T47D (cell line): ENCODE data around the gene PRRG4.
"Not testable (repeated sequence)": the region's sequence is repeated elsewhere in the genome, so short reads cannot be mapped to it uniquely, and the experiment has no call there.

ENCODE experiments used
- DNase-seq, 2 experiments: peaks; one replicate each; pipeline versions ENCODE4 v3.0.0 to v3.0.0-alpha.2; 2011 to 2012; ENCODE audit warnings: low read depth in 1 of 2, low spot score in 1 of 2
- JUND ChIP-seq: IDR thresholded peaks from 2 replicates; pipeline ENCODE4 v1.6.1; 2012; ENCODE audit warnings: low read depth
- in situ Hi-C: cut with HindIII; loops from 2 replicates; pipeline ENCODE4 v1.10.0; 2016; ENCODE audit warnings: low sequenced_read_pairs, low pct_unique_long_range_greater_than_20kb

Gene PRRG4

DNA sequence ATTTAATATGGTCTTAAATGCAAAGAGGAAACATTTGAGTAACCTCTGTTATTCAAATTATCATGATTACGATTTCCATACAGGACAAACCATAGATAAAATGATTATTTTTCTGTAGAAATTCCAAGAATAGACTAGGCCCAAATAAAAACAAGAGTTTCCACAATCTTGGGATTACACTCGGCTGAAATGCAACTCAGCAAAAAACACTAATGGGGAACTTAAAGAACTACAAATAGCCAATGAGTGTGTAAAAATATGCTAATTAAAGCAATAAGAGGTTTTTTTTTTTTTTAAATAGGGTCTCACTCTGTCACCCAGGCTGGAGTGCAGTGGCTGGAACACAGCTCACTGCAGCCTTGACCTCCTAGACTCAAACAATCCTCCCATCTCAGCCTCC lies 10.5 kb upstream of the PRRG4 start:
- DNase-seq: no peak
- in situ Hi-C loops: no loop called here
- no peak for TF ChIP-seq JUND

DNA sequence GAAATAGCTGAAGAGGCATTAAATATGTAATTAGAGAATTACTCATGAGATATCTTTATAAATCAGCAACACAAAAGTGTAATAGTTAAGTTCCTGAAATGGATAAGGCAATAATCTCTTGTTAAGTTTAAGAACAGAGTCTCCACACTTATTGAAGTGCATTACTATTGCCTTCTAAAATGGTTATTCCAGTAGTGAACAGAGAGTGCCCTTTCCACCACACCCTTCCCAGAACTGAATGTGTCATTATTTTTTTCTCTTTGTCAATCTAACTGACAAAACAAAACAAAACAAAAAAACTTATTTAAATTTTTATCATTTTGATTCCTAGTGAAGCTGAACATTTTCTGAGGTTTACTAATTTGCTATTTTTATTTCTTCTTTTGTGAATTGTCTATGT lies 9.2 kb upstream of the PRRG4 start:
- DNase-seq: no peak
- in situ Hi-C loops: no loop called here
- no peak for TF ChIP-seq JUND

GRCh38 chr11:32821517-32821916 lies 8.2 kb upstream of the PRRG4 start:
- no peak for DNase-seq
- in situ Hi-C loops: no loop called here
- TF ChIP-seq JUND: no peak

- in situ Hi-C loops: no loop called here
- DNase-seq: no peak
- TF ChIP-seq JUND: no peak
Measured at GRCh38 chr11:32821917-32822560, 7.7 kb upstream of the PRRG4 start.

DNA sequence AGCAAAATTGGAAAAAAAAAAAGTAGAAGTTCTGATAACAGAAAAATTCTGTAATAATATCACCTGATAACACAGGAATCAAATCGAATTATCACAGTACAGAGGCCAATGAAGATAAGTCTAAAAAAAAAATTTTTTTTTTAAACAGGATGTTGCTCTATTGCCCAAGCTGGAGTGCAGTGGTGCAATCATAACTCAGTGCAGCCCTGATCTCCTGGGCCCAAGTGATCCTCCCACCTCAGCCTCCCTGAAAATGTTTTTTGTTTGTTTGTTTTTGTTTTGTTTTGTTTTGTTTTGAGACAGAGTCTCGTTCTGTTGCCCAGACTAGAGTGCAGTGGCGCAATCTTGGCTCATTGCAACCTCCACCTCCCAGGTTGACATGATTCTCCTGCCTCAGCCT lies 6.1 kb upstream of the PRRG4 start:
- in situ Hi-C loops: not testable (repeated sequence)

DNA sequence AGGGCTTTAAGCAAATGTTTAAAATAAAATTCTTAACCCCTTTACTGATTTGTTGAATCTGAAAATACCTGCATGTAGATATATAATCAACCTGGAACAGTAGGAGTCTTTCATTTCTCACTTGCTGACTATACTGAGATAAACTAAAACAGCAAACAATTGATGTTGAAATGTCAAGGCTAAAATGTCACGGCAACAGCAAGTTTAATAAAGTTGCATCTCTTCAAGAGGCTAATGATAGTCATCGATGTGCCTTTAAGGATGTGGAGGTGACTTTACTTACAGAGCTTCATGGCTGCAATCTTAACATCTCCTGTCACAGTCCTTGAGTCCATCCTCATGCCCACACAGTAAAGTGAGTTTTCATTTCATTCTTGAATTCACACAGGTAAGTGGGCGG lies 3.6 kb upstream of the PRRG4 start:
- no peak for TF ChIP-seq JUND
- DNase-seq: no peak
- in situ Hi-C loops: no loop called here

More for the DNA sequence above, 6.1 kb upstream of the PRRG4 start:
- DNase-seq: not testable (repeated sequence)

GRCh38 chr11:32827276-32827675 lies 2.5 kb upstream of the PRRG4 start:
- in situ Hi-C loops: no loop called here
- DNase-seq: no peak
- TF ChIP-seq JUND: no peak

GRCh38 chr11:32829157-32829679 lies 509 bp upstream of the PRRG4 start:
- in situ Hi-C loops: no loop called here
- peak in 1 of 2 experiments; percentile 62 for DNase-seq
- no peak for TF ChIP-seq JUND

DNA sequence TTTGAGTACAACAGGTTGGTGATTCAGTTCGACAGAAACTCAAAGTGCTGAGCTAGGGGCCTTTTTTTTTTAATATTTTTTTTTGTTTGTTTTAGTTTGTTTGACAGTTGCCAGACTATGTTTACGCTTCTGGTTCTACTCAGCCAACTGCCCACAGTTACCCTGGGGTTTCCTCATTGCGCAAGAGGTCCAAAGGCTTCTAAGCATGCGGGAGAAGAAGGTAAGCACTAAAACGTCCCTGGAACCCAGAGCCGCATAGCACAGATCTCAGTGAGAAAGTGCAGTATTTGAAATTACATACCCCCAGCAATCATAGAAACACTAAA lies 649 bp downstream of the PRRG4 start:
- DNase-seq: peak; percentile 68 to 86
- TF ChIP-seq JUND: no peak
- in situ Hi-C loops: no loop called here

GRCh38 chr11:32830796-32831195 lies 1.1 kb downstream of the PRRG4 start:
- in situ Hi-C loops: no loop called here
- no peak for DNase-seq
- no peak for TF ChIP-seq JUND

- in situ Hi-C loops: no loop called here
- DNase-seq: no peak
- no peak for TF ChIP-seq JUND
Measured at GRCh38 chr11:32831221-32831620, 1.5 kb downstream of the PRRG4 start.

- no peak for TF ChIP-seq JUND
- in situ Hi-C loops: no loop called here
- DNase-seq: no peak
Measured at GRCh38 chr11:32833921-32834320, 4.2 kb downstream of the PRRG4 start.

DNA sequence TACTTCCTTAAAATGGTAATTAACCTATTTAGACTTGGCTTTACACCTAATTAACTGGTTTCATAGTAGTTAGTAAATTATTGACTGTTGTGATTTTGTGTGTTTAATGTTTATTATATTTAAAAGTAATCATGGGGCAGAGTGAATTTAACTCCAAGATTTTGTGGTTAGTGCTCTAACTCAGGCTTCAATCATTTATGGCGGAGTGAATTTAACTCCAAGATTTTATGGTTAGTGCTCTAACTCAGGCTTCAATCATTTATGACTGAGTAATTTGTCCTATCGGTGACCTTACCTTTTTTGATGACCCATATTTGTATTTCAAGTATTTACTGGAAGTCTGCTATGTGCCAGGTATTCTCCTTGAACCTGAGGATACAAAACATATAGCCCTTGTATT lies 7.2 kb downstream of the PRRG4 start:
- in situ Hi-C loops: no loop called here
- TF ChIP-seq JUND: no peak
- DNase-seq: no peak
